ENCODE measurements around the gene FGD5. TPM values are rescaled to one million over a fixed set of nuclear protein-coding genes. Genes with fewer than 3 reads are reported as not detected.

FGD5 gene
- total and polyA plus RNA-seq, 8 donors, result 1.2 to 34.1 (median 9.0) TPM

- intact Hi-C loops (cut with DNase I; ENCODE audit: low total_unique reads), result loop anchor here (5.0 kb wide), 1 partner anchor 131 kb away; no protein-coding TSS in a partner anchor
Measured at GRCh38 chr3:14923476-14923875, 104.7 kb downstream of the FGD5 start.

GRCh38 chr3:14925729-14926591, 107.2 kb downstream of the FGD5 start:
- H3K27me3 ChIP-seq, result no peaks in the 10 kb centered on the region
- TF ChIP-seq POLR2A (IDR thresholded peaks at IDR 0.05), result no peak
- TF ChIP-seq CTCF (IDR thresholded peaks at IDR 0.05), result peak in 5 of 7 experiments; percentile 35 to 73 (median 65)
- H3K4me3 ChIP-seq, result no peak overlapping the region
- H3K36me3 ChIP-seq, result peaks cover 0 to 22% (median 7%) of the 10 kb centered on the region in 4 donors
- H3K9me3 ChIP-seq, result no peaks in the 10 kb centered on the region
- DNase-seq, result peak in 1 of 2 donors; percentile 87
- H3K4me1 ChIP-seq, result peaks cover 0 to 6% (median 3%) of the 10 kb centered on the region in 4 donors
- intact Hi-C loops (cut with DNase I; ENCODE audit: low total_unique reads), result no loop called here
- 50 to 65% (median 60%) methylated on average over 7 to 9 of the region's 9 CpGs for WGBS, 5 donors
- no peak overlapping the region for H3K27ac ChIP-seq

More at GRCh38 chr3:14923476-14923875, 104.7 kb downstream of the FGD5 start:
- Histone ChIP-seq H3K27ac (no peak overlapping the region), H3K27me3 (no peaks in the 10 kb centered on the region), H3K36me3 (peaks cover 0 to 22% (median 7%) of the 10 kb centered on the region in 4 donors), H3K4me1 (peaks cover 0 to 11% (median 7%) of the 10 kb centered on the region in 4 donors), H3K4me3 (no peak overlapping the region), H3K9me3 (no peaks in the 10 kb centered on the region)
- 67 to 84% (median 79%) methylated on average over 5 to 6 of the region's 6 CpGs for WGBS, 5 donors
- TF ChIP-seq POLR2A (IDR thresholded peaks at IDR 0.05) (no peak), CTCF (IDR thresholded peaks at IDR 0.05) (no peak), EP300 (IDR thresholded peaks at IDR 0.05) (no peak), POLR2AphosphoS5 (IDR thresholded peaks at IDR 0.05) (no peak)
- no peak for DNase-seq

- no peaks in the 10 kb centered on the region for H3K27me3 ChIP-seq
- H3K4me1 ChIP-seq, result no peaks in the 10 kb centered on the region
- H3K36me3 ChIP-seq, result peaks cover 0 to 22% (median 7%) of the 10 kb centered on the region in 4 donors
- H3K4me3 ChIP-seq, result no peak overlapping the region
- H3K27ac ChIP-seq, result no peak overlapping the region
- intact Hi-C loops (cut with DNase I; ENCODE audit: low total_unique reads), result no loop called here
- 62 to 88% (median 80%) methylated on average over 1 of the region's 1 CpG; no CpG with 5 or more reads in 1 of the 5 donors for WGBS, 5 donors
- no peaks in the 10 kb centered on the region for H3K9me3 ChIP-seq
- no peak for DNase-seq
- TF ChIP-seq POLR2AphosphoS5 (IDR thresholded peaks at IDR 0.05) (no peak), CTCF (IDR thresholded peaks at IDR 0.05) (no peak), POLR2A (IDR thresholded peaks at IDR 0.05) (no peak), EP300 (IDR thresholded peaks at IDR 0.05) (no peak)
Measured at GRCh38 chr3:14926592-14926991, 107.8 kb downstream of the FGD5 start.

GRCh38 chr3:14927308-14927707, 108.5 kb downstream of the FGD5 start:
- intact Hi-C loops (cut with DNase I; ENCODE audit: low total_unique reads), result no loop called here
- no peaks in the 10 kb centered on the region for H3K9me3 ChIP-seq
- no peak for TF ChIP-seq CTCF (IDR thresholded peaks at IDR 0.05)
- no peak for TF ChIP-seq POLR2A (IDR thresholded peaks at IDR 0.05)
- TF ChIP-seq POLR2AphosphoS5 (IDR thresholded peaks at IDR 0.05), result no peak
- no peak for TF ChIP-seq EP300 (IDR thresholded peaks at IDR 0.05)
- no peak overlapping the region for H3K27ac ChIP-seq
- DNase-seq, result no peak
- H3K4me1 ChIP-seq, result no peaks in the 10 kb centered on the region
- H3K27me3 ChIP-seq, result no peaks in the 10 kb centered on the region
- H3K36me3 ChIP-seq, result peaks cover 0 to 23% (median 11%) of the 10 kb centered on the region in 4 donors
- no peak overlapping the region for H3K4me3 ChIP-seq
- WGBS, 5 donors, result 87 to 95% (median 93%) methylated on average over 5 of the region's 5 CpGs

Data from stomach (tissue), 9 donors.